GM12878 (cell line): ENCODE data around the gene KCNB1. TPM values are rescaled to one million over a fixed set of nuclear protein-coding genes. Genes with fewer than 3 reads are reported as not detected.

Experiments
- ATAC-seq: fragments of 200-7000 bp; cut with Tn5 transposase; 3 replicates; pipeline ENCODE4 v1.9.1; 2020; ENCODE audit warnings: mild to moderate bottlenecking, moderate library complexity
- BruUV-seq: library from RNA; stranded (reverse); fragments of 400-500 nt; replicated peaks from 2 replicates; lab custom pipeline; 2021; lab: Mats Ljungman, UMichigan
- CTCF ChIA-PET: fragments of 300-600 bp; sonication (Branson Sonifier 250); formaldehyde crosslinking; extraction: SDS; loops from one replicate; lab custom pipeline; 2021; ENCODE audit warnings: inconsistent platforms; lab: Yijun Ruan, JAX
- POLR2A ChIA-PET: fragments of 350-600 bp; formaldehyde crosslinking; extraction: SDS; loops from one replicate; lab custom pipeline; 2021; ENCODE audit warnings: inconsistent platforms; lab: Charles Lee
- RAD21 ChIA-PET: fragments of 300-600 bp; sonication (Branson Sonifier 250); formaldehyde crosslinking; loops from one replicate; lab custom pipeline; 2023; ENCODE audit warnings: antibody characterized with exemption; ENCODE audit not compliant: unreplicated experiment; lab: Charles Lee
- SMC1A ChIA-PET: fragments of 300-600 bp; sonication (Branson Sonifier 250); formaldehyde crosslinking; loops from one replicate; lab custom pipeline; 2023; ENCODE audit not compliant: unreplicated experiment, uncharacterized antibody; lab: Charles Lee
- DNase-seq: peaks from one replicate; pipeline ENCODE4 v3.0.0-alpha.2; 2011; ENCODE audit warnings: low read depth, low spot score
- FAIRE-seq: peaks from 3 replicates; lab custom pipeline; 2011; peaks lifted over from hg19 to GRCh38; lab: Jason Lieb, UNC
- H2AFZ ChIP-seq: 2 replicates; pipeline ENCODE4 v1.6.0; 2011; ENCODE audit warnings: low read depth, low read length, control low read depth; ENCODE audit not compliant: control insufficient read depth
- H3K27ac ChIP-seq: 2 replicates; pipeline ENCODE4 v1.5.1; 2011; ENCODE audit warnings: control low read depth; ENCODE audit not compliant: control insufficient read depth, insufficient read depth
- H3K27me3 ChIP-seq, 2 experiments: replicated peaks in 1 of 2; 2 replicates each; pipeline versions ENCODE4 v1.6.0 to v1.6.1; 2011; ENCODE audit warnings: low read length in 1 of 2; ENCODE audit not compliant: control insufficient read depth in 2 of 2, insufficient read depth in 2 of 2
- H3K36me3 ChIP-seq, 2 experiments: 2 replicates each; pipeline ENCODE4 v1.5.1; 2011; ENCODE audit warnings: low read length in 1 of 2; ENCODE audit not compliant: control insufficient read depth in 2 of 2, insufficient read depth in 2 of 2
- H3K4me1 ChIP-seq: 2 replicates; pipeline ENCODE4 v1.6.1; 2011; ENCODE audit warnings: mild to moderate bottlenecking, low read length, moderate library complexity, mixed read lengths; ENCODE audit not compliant: control insufficient read depth, insufficient read depth
- H3K4me2 ChIP-seq: 2 replicates; pipeline ENCODE4 v1.6.0; 2011; ENCODE audit warnings: control low read depth; ENCODE audit not compliant: control insufficient read depth, insufficient read depth
- H3K4me3 ChIP-seq: fragments of 200-600 bp; sonication (generic); 2 replicates; pipeline ENCODE4 v1.5.1; 2016
- H3K79me2 ChIP-seq: 2 replicates; pipeline ENCODE4 v1.6.0; 2011; ENCODE audit warnings: low read length; ENCODE audit not compliant: control insufficient read depth, insufficient read depth
- H3K9ac ChIP-seq: 2 replicates; pipeline ENCODE4 v1.8.0; 2011; ENCODE audit warnings: low read length, control low read depth, mixed read lengths; ENCODE audit not compliant: control insufficient read depth, insufficient read depth
- H3K9me3 ChIP-seq: replicated peaks from 3 replicates; pipeline ENCODE4 v1.5.1; 2011; ENCODE audit warnings: mild to moderate bottlenecking, low read length; ENCODE audit not compliant: control insufficient read depth, insufficient read depth
- H4K20me1 ChIP-seq: 2 replicates; pipeline ENCODE4 v1.6.0; 2011; ENCODE audit not compliant: control insufficient read depth, insufficient read depth
- BHLHE40 ChIP-seq, 2 experiments: fragments of 450-650 bp in 1 of 2; IDR thresholded peaks; 2 replicates each; pipeline ENCODE4 v1.6.1; 2011 to 2017; ENCODE audit warnings: low read depth in 2 of 2, borderline replicate concordance in 1 of 2, improper control_type of control experiment in 1 of 2, low read length in 1 of 2, mild to moderate bottlenecking in 1 of 2
- FOS ChIP-seq: IDR thresholded peaks from 3 replicates; pipeline ENCODE4 v1.6.1; 2011; ENCODE audit warnings: borderline replicate concordance; ENCODE audit not compliant: insufficient read length; ENCODE audit errors: extremely low read depth
- IRF5 ChIP-seq: fragments of 450-650 bp; IDR thresholded peaks from 2 replicates; pipeline ENCODE4 v1.6.1; 2017; ENCODE audit warnings: borderline replicate concordance
- ZBTB33 ChIP-seq: fragments of 450-650 bp; IDR thresholded peaks from 2 replicates; pipeline ENCODE4 v1.6.1; 2017; ENCODE audit warnings: mild to moderate bottlenecking
- WGBS: methylation state at CpG from one replicate; pipeline ENCODE4 v1.1.6; 2016; ENCODE audit warnings: low lambda C conversion rate; ENCODE audit not compliant: insufficient replicate concordance, insufficient coverage; ENCODE audit errors: missing lambda C conversion rate; 5-methylcytosine and 5-hydroxymethylcytosine counted together
- in situ Hi-C: fragments of 300-500 bp; cut with MboI; formaldehyde crosslinking; loops from 9 replicates; pipeline ENCODE4 v1.14.3; 2018; ENCODE audit warnings: mixed read lengths
- intact Hi-C: fragments of 100-400 bp; cut with micrococcal nuclease; formaldehyde crosslinking; loops from one replicate; pipeline ENCODE4 v1.14.2; 2022; ENCODE audit not compliant: unreplicated experiment
- polyA plus RNA-seq, 11 experiments: library from polyadenylated mRNA; depleted of rRNA in 4 of 11; unstranded in 6 of 11; stranded (reverse) in 5 of 11; fragments of >200 nt; fragmentation: Nextera tagmentation in 4 of 11; fragmentation: Illumina TruSeq in 1 of 11; extraction: Ambion mirVana in 4 of 11; extraction: Trizol in 1 of 11; gene quantifications; 1 replicate in 1 of 11; 2 replicates in 10 of 11; pipeline versions ENCODE4 v1.2.1 to v1.2.3, GENCODE V29; 2011 to 2016; ENCODE audit warnings: inconsistent platforms in 2 of 11, missing spikeins in 2 of 11, low read depth in 1 of 11
- total RNA-seq, 4 experiments: library from RNA; depleted of rRNA in 3 of 4; stranded (reverse); fragments of >200 nt in 3 of 4; fragmentation: Illumina TruSeq in 1 of 4; extraction: Trizol in 1 of 4; gene quantifications; 2 replicates each; pipeline versions ENCODE4 v1.2.1 to v1.2.3, GENCODE V29; 2013 to 2021

Gene KCNB1
- total and polyA plus RNA-seq, 10 of the 15 experiments (the other 5 are each of a cell fraction or from before 2014, with no cell fraction given): 0.02 to 0.08 (median 0.03) TPM; not detected in 7

DNA sequence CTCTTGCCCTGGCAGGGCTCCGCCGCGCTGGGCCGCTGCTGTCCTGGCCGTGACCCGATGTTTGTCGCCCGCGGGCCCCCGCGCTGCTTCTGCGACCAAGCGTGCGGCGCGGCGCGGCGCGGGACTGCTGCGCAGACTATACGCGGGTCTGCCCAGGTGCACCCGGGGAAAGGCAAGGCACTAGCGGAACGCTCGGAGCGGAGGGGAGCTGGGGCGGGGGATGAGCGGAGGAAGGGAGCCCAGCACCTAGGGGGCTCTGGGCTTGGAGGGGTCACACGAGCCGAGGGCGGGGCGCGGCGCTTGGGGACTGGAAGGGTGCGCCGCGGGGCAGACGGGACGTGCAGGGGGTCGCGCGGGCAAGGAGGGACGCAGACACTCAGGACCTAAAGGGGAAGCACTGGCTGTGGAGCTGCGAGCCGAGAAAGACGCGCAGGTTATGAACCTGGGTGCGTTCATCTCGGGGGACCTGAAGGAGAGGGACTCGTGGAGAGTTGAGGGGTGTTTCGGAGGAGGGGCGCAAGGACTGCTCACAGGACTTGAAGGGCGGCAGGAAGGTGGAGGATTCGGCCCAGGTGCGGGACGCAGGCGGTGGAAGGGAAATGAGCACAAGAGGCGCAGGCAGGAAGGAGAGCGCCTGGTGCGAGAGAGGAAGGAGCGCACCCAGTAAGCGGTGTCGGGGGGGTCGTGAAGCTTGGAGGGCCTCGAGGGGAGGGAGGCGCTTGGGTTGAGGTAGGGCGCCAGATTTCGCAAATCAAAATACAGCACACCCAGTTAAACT, 163.8 kb downstream of the KCNB1 start:
- POLR2A ChIA-PET: no interaction called here
- in situ Hi-C loops (no loop called here), intact Hi-C loops (no loop called here)
- 4% methylated on average over 64 of the region's 70 CpGs for WGBS
- Histone ChIP-seq H3K9me3 (no peaks in the 10 kb centered on the region), H4K20me1 (no peaks in the 10 kb centered on the region), H3K79me2 (no peaks in the 10 kb centered on the region), H2AFZ (no peak overlapping the region), H3K36me3 (no peaks in the 10 kb centered on the region), H3K4me3 (no peak overlapping the region), H3K9ac (no peak overlapping the region), H3K27me3 (peaks cover 11 to 21% of the 10 kb centered on the region in 2 experiments), H3K4me2 (no peak overlapping the region), H3K27ac (no peak overlapping the region), H3K4me1 (no peaks in the 10 kb centered on the region)
- DNase-seq (no peak), FAIRE-seq (no peak), ATAC-seq (no peak)
- BruUV-seq: no TSS peak
- no peak for TF ChIP-seq ZBTB33
- no peak for TF ChIP-seq FOS
- TF ChIP-seq BHLHE40 (IDR thresholded peaks at IDR 0.05; ENCODE audit: borderline replicate concordance in 1 of 2, low read depth in 2 of 2, low read length in 1 of 2): no peak
- no peak for TF ChIP-seq IRF5
- SMC1A ChIA-PET: interaction anchor here (1.2 to 1.7 kb wide), 2 partner anchors 29 to 72 kb away, joined by 3 read pairs; no protein-coding TSS in a partner anchor
- RAD21 ChIA-PET: no interaction called here
- CTCF ChIA-PET: no interaction called here
